Measurements from ENCODE around the gene MAST1.

MAST1 gene

DNA sequence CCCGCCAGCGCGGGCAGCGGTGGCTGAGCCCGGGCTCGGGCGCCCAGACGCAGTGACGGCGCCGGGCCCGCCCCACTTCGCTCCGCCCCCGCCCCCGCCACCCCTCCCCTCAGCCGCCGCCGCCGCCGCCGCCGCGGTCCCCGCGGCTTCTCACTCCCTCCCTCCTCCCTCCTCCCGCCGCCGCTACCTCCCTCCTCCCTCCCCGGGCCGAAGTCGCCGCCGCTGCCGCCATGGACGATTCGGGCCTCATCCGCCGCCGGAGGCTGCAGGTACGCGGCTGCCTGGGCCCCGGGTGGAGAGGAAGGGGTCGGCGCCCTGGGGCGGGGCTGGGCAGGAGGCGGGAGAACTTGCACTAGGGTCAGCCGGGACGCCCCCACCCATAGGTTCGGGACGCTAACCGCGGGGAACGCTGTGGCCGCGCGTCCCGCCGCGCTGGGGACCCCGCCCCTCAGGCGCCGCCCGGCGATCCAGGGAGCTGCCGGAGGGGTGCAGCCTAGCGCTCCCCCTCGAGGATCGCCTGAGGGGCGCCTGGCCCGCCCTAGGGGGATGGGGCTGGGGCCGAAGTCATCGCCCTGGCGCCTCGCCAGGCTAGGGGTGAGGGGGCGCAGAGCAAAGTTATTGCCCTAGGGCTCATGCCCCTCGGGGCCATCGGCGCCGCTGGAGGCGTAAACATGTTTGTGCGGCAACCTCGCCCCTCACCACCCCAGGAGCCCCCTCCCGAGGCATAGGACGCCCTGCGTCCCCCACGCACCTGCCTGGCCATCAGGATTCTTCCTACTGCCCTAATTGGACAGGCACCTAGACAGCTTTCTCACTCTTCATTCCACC is 4.4 kb upstream of the MAST1 start (continued):
- no peak for TF ChIP-seq ZNF280D (tag by site-specific recombination; IDR thresholded peaks at IDR 0.05)
- peak; percentile 71 for TF ChIP-seq YY2 (tag by site-specific recombination; IDR thresholded peaks at IDR 0.05)

DNA sequence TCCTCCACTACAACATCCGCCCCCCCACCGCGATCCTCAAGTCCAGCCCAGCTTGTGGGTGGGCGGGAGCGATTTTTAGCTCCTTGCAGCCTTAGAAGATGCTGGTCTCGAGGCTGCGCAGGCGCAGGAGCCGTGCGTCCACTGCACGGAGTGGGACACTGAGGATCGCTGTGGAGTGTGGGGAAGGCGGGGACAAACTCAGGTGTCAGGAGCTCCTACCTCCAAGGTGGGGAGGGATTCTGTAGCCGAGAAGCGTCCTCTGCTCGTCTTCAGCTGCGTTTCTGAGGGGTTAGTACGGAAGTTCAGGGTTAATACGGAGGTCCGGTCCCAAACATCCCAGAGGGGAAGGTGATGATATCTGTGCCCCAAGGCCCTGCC is 3.8 kb upstream of the MAST1 start, which contains the start of gene RTBDN:
RTBDN (minus strand) TSS at position 14 of the 378 bp plus-strand sequence. CDS start 4,600 bp downstream, outside the sequence.
- Histone ChIP-seq H3K4me1 (ENCODE audit: control insufficient read depth, insufficient read depth, low read length) (0 out of 2 replicates have a peak, but pooled peaks cover 2% of the 10 kb centered on the region), H3K4me3 (ENCODE audit: low read depth, low read length) (peak within 1 kb of the TSS; percentile 58), H3K36me3 (ENCODE audit: control insufficient read depth in 2 of 2, insufficient read depth in 1 of 2, low read length in 2 of 2) (no peaks in the 10 kb centered on the region), H3K27ac (ENCODE audit: extremely low read depth, low read depth, low read length) (no peak within 1 kb of the TSS; the same call in 1 of the 2 replicates), H3K9me3 (ENCODE audit: control insufficient read depth, insufficient read depth, low read depth, low read length) (no peaks in the 10 kb centered on the region)
- POLR2A ChIA-PET: interaction anchor here (1.4 to 1.5 kb wide), 2 partner anchors 28 to 47 kb away, joined by 3 to 6 read pairs; partner anchors contain the start of genes DNASE2 and RNASEH2A
- CTCF ChIA-PET: interaction anchor here (0.6 to 1.9 kb wide), 7 partner anchors 9 to 94 kb away, joined by 3 to 15 read pairs (median 3); no protein-coding TSS in a partner anchor
- TF ChIP-seq ZNF223 (tag by site-specific recombination; IDR thresholded peaks at IDR 0.05) (no peak), HOXD13 (CRISPR knock-in tag; IDR thresholded peaks at IDR 0.05; ENCODE audit: borderline replicate concordance) (no peak), SP2 (tag by site-specific recombination; IDR thresholded peaks at IDR 0.05) (peak; percentile 71), ZNF521 (tag by site-specific recombination; IDR thresholded peaks at IDR 0.05) (no peak), ZNF114 (tag by site-specific recombination; IDR thresholded peaks at IDR 0.05) (no peak), ZBTB48 (tag by site-specific recombination; IDR thresholded peaks at IDR 0.05) (no peak), ZNF140 (tag by site-specific recombination; IDR thresholded peaks at IDR 0.05) (no peak), ZNF37A (tag by site-specific recombination; IDR thresholded peaks at IDR 0.05) (no peak), ZNF600 (tag by site-specific recombination; IDR thresholded peaks at IDR 0.05) (peak; percentile 65; the same call in 1 of the 2 replicates), ZNF26 (tag by site-specific recombination; IDR thresholded peaks at IDR 0.05) (no peak), ZNF280C (tag by site-specific recombination; IDR thresholded peaks at IDR 0.05) (no peak), ZFHX2 (tag by site-specific recombination; conservative IDR thresholded peaks at IDR 0.05) (peak; percentile 2; the same call in 1 of the 2 replicates), ZBTB20 (tag by site-specific recombination; IDR thresholded peaks at IDR 0.05) (no peak), GLI2 (tag by site-specific recombination; IDR thresholded peaks at IDR 0.05; ENCODE audit: borderline replicate concordance, low read depth) (no peak), EGR2 (tag by site-specific recombination; IDR thresholded peaks at IDR 0.05; ENCODE audit: low read depth) (no peak; the same call in 1 of the 2 replicates), ZNF175 (tag by site-specific recombination; IDR thresholded peaks at IDR 0.05) (no peak), ZNF335 (tag by site-specific recombination; conservative IDR thresholded peaks at IDR 0.05) (no peak), ZFP3 (tag by site-specific recombination; IDR thresholded peaks at IDR 0.05; ENCODE audit: low read depth) (no peak), IKZF3 (tag by site-specific recombination; IDR thresholded peaks at IDR 0.05) (no peak), ZNF274 (IDR thresholded peaks at IDR 0.05; ENCODE audit: low read length) (no peak), ZNF274 (tag by site-specific recombination; IDR thresholded peaks at IDR 0.05; ENCODE audit: borderline replicate concordance) (no peak), ZBTB21 (tag by site-specific recombination; IDR thresholded peaks at IDR 0.05) (no peak)
- TF ChIP-seq, protein P1, sequence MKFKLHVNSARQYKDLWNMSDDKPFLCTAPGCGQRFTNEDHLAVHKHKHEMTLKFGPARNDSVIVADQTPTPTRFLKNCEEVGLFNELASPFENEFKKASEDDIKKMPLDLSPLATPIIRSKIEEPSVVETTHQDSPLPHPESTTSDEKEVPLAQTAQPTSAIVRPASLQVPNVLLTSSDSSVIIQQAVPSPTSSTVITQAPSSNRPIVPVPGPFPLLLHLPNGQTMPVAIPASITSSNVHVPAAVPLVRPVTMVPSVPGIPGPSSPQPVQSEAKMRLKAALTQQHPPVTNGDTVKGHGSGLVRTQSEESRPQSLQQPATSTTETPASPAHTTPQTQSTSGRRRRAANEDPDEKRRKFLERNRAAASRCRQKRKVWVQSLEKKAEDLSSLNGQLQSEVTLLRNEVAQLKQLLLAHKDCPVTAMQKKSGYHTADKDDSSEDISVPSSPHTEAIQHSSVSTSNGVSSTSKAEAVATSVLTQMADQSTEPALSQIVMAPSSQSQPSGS (tag by site-specific recombination; IDR thresholded peaks at IDR 0.05; ENCODE audit: low read depth): no peak
- TF ChIP-seq, protein P2, sequence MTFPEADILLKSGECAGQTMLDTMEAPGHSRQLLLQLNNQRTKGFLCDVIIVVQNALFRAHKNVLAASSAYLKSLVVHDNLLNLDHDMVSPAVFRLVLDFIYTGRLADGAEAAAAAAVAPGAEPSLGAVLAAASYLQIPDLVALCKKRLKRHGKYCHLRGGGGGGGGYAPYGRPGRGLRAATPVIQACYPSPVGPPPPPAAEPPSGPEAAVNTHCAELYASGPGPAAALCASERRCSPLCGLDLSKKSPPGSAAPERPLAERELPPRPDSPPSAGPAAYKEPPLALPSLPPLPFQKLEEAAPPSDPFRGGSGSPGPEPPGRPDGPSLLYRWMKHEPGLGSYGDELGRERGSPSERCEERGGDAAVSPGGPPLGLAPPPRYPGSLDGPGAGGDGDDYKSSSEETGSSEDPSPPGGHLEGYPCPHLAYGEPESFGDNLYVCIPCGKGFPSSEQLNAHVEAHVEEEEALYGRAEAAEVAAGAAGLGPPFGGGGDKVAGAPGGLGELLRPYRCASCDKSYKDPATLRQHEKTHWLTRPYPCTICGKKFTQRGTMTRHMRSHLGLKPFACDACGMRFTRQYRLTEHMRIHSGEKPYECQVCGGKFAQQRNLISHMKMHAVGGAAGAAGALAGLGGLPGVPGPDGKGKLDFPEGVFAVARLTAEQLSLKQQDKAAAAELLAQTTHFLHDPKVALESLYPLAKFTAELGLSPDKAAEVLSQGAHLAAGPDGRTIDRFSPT (tag by site-specific recombination; IDR thresholded peaks at IDR 0.05): no peak
